GM12872 (cell line): ENCODE measurements around the gene SLC25A44.

Source experiments
- CTCF ChIP-seq: IDR thresholded peaks from 3 replicates; pipeline ENCODE4 v1.5.1; 2011; ENCODE audit warnings: low read depth, mild to moderate bottlenecking, low read length, moderate library complexity; ENCODE audit not compliant: insufficient read depth

Gene SLC25A44, protein sequence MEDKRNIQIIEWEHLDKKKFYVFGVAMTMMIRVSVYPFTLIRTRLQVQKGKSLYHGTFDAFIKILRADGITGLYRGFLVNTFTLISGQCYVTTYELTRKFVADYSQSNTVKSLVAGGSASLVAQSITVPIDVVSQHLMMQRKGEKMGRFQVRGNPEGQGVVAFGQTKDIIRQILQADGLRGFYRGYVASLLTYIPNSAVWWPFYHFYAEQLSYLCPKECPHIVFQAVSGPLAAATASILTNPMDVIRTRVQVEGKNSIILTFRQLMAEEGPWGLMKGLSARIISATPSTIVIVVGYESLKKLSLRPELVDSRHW

DNA sequence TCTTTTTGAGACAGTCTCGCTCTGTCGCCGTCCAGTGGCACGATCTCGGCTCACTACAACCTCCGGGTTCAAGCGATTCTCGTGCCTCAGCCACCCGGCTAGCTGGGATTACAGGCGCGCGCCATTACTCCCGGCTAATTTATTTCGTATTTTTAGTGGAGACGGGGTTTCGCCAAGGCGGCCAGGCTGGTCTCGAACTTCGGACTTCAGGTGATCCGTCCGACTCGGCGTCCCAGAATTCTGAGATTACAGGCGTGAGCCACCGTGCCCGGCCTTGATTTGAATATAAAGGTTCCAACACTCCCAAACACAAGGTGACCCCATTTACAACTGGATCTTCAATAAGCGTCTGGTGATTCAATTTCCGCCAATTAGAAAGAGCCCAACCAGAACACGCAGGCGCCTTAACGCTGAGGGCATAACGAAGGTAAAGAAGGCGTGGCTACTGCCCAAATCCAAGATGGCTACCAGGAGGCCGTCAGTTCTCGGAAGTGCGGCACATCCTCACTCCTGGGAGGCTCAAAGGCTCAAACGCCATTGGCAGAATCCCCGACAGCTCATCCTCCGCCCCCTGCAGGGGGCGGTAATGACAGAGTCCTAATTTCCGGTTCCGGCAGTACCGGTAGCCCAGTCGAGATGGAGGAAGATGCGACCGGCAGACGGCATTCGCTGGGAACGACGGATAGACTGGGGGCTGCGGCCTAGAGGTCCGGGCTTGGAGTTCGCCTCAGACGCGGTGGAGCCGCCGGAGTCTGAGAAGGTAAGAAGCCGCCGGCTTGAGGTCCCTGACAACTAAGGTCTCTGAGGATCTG lies at the start of gene SLC25A44:
Gene SLC25A44 (plus strand): TSS at position 617 of the 812 bp plus-strand sequence. CDS start 5,744 bp downstream, outside the sequence.
- peak; percentile 54 for TF ChIP-seq CTCF

DNA sequence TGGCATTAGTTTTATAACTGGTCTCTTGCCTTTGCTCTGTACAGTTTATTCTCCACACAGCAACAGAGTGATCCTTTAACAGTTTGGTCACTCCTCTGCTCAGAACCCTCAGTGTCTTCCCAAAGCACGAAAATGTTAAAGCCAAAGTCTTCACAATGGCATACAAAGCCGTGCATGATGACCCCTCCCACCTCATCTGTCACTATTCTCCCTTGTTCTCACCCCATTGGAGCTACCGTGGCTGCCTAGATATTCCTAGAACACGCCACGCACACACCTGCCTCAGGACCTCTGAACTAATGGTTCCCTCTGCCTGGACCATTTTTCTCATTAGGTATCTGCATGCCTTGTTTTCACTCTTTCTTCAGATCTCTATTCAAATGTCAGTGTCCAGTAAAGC lies 49.2 kb upstream of the SLC25A44 start:
- TF ChIP-seq CTCF, result no peak

- no peak for TF ChIP-seq CTCF
Measured at GRCh38 chr1:156145650-156146019, 48.3 kb upstream of the SLC25A44 start.

DNA sequence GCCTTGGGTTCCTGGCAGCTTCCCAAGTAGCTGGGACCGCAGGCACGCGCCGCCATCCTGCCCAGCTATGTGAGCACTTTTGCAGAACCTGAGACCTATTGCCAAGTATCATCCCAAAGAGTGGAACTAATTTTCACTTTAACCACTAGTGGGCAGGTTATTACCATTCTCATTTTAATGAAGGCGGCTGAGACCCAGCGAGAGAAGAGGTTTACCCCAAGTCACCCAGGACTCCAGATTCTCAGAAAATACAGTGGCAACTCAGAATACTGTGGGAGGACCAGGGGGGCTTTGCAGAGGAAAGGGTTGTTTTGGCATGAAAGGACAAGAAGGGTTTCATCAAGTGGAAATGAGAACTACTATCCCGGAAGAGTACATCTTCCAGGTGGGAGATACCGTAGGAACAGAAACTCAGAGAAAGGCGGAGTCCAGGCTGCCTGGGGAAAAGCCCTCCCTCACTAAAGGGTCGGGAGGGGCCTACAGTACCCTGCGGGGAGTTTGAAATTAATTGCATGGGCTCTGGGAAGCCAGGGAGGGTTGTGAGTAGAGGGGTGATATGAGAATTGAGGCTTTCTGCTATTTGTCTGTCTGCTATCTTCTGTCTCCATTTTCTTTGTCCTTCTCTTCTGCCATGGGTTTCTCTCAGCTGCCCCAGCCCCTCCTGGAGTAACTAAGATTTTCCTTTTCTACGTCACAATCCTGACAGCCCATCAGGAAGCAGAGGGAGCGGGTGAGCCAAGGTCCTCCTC lies 47.7 kb upstream of the SLC25A44 start:
- TF ChIP-seq CTCF, result peak; percentile 78

DNA sequence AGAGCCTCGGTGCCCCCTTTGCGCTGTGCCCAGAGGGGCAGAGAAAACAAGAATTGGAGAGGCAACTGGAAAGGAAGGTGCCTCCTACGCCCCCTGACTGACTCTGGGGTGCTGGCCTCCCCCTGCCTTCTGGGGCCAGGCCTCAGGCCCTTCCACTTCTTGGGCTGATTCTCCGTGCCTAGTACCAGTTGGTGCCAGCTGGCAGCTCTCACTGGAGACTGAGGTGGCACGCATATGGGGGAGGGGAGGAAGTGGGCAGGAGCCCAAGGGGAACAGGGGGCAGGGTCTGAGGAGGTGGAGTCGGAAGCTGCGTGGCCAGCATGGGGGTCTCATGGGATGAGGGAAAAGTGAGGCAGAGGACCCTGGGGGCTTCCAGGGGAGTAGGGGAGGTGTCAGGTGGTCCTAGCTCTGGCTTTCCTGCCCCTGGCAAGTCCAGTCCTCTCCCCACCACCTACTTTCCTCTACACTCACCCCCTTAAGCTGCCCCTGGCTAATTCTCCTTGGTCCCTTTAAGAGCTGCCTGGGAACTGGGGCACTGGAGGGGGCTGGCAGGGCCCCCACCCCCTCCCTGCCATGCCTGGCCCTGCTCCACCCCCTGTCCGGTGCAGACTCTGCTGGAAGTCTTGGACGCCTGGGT lies 47.0 kb upstream of the SLC25A44 start:
- TF ChIP-seq CTCF, result no peak

DNA sequence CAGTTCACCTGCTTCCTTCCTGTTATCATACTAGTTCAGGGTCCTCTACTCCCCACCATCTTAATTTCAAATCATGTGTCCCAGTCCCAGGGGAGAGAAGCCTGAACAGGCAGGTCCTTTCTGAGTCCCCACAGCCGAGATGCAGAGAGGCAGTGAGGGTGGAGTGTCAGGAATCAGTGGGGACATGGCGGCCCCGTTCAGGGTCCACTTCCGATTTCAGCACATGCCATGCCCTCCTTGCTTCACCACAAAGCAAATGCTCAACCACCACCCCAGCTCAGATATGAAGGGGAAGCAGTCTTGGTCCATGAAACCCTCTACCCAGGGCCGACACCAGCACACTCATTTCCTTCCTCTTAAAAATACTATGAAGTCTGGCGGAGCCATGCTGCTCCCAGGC lies 45.7 kb upstream of the SLC25A44 start:
- TF ChIP-seq CTCF, result no peak
